HG02588 (cell line): ENCODE data around the gene RAPGEF6.
"Not testable (repeated sequence)": the region's sequence is repeated elsewhere in the genome, so short reads cannot be mapped to it uniquely, and the experiment has no call there.

ENCODE experiments used
- ATAC-seq: cut with Tn5 transposase; IDR thresholded peaks from one replicate; pipeline ENCODE4 v1.9.1; 2021; ENCODE audit warnings: mild to moderate bottlenecking, moderate library complexity; ENCODE audit not compliant: unreplicated experiment

The RAPGEF6 gene

GRCh38 chr5:131610198-131611063 is 24.6 kb downstream of the RAPGEF6 start:
- no peak for ATAC-seq

DNA sequence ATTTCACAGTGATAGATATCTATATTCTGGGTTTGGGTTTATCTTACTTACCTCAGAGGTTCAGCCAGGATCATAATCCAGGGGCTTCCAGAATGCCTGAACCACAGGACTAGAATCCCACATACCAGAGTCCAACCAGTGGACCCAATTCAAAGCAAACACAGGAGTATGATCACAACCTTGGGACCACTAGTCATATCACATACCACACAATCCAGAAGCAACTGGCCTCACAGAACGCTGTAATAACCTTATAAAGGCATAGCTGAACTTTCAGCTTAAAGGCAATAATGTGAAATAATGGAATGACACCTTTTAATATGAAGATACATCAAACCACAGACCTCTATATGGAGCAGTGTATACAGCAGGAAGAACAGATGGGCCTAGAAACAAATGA is 25.3 kb downstream of the RAPGEF6 start:
- no peak for ATAC-seq

DNA sequence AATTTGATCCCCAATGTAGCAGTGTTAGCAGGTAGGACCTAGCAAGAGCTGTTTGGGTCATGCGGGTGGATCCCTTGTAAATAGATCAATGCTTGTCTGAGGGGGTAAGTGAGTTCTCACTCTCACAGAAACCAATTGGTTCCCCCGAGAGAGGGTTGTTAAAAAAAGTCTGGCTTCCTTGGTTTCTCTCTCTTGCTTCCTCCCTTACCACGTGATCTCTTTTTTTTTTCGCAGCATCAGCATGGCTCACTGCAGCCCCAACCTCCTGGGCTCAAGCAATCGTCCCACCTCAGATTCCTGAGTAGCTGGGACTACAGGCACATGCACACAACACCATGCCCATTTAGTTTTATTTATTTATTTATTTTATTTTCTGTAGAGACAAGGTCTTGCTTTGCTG is 26.4 kb downstream of the RAPGEF6 start:
- ATAC-seq: no peak

DNA sequence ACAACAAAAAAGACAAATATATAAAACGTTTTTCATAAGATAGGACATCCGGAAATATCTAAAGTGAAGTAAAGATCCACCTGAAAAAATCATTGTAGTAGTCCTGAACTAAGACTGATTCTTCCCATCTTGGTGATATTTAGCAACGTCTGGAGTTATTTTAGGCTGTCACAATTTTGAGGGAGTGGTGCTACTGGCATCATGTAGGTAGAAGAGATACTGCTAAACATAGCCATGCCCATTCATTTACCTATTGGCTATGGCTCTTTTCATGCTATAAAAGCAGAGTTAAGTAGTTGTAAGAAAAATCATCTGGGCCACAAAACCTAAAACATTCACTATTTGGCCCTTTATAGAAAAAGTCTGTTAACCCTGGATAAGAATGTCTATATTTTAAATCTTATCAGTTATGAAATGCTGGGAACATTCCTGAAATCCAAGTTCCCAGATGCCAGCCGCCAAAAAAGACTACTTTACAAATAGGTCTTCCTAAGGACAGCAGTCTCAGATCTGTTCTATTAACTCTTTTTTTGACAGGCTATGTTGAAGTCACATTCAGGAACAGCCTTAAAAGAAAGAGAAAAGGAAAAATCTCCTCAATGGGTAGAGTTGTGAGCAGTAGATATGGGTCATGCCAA is 27.0 kb downstream of the RAPGEF6 start:
- ATAC-seq: no peak

DNA sequence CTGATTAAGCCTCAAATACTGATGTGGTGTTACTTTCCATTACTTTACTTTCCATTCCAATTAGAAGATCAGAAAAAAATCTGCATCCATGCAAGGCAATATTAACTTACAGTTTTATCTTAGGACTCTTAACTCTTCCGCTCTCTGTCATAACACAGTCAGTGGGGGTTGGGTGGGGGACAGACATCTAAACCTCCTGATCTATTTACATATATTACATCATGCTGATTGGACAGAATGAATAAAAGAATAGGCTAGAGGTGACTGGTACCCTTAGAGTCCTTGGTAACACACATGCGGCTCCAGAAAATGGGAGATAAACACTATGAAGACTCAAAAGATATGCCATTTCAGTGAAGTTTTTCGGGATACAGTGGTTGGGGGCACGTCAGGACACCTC is 27.6 kb downstream of the RAPGEF6 start:
- ATAC-seq: no peak

GRCh38 chr5:131605086-131605485 is 29.9 kb downstream of the RAPGEF6 start:
- ATAC-seq: no peak

GRCh38 chr5:131595088-131596033 is 39.7 kb downstream of the RAPGEF6 start:
- ATAC-seq: no peak

- no peak for ATAC-seq
Measured at GRCh38 chr5:131593921-131594320, 41.1 kb downstream of the RAPGEF6 start.

- ATAC-seq: not testable (repeated sequence)
Measured at GRCh38 chr5:131593436-131593835, 41.6 kb downstream of the RAPGEF6 start.

- peak; percentile 46 for ATAC-seq
Measured at GRCh38 chr5:131589510-131590348, 45.3 kb downstream of the RAPGEF6 start.

- no peak for ATAC-seq
Measured at GRCh38 chr5:131587541-131587940, 47.5 kb downstream of the RAPGEF6 start.

- no peak for ATAC-seq
Measured at GRCh38 chr5:131581702-131582101, 53.3 kb downstream of the RAPGEF6 start.

GRCh38 chr5:131579917-131580671 is 54.9 kb downstream of the RAPGEF6 start:
- ATAC-seq: no peak

- no peak for ATAC-seq
Measured at GRCh38 chr5:131575660-131576227, 59.3 kb downstream of the RAPGEF6 start.

DNA sequence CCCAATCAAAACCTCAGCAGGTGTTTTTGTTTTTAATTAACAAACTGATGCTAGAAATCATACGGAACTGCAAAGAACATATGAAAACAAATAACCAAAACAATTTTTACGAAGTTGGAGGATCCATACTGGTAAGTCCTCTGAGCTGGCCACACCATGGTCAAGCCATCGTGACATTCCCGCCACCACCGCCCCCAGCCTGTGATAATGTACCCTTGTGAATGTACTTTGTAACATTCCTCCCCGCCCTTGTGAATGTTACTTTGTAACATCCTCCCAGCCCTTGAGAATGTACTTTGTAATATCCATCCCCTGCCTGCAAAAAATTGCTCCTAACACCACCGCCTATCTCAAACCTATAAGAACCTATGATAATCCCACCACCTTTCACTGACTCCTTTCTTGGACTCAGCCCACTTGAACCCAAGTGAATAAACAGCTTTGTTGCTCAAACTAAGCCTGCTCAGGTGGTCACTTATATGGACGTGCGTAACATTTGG is 63.3 kb downstream of the RAPGEF6 start:
- no peak for ATAC-seq

DNA sequence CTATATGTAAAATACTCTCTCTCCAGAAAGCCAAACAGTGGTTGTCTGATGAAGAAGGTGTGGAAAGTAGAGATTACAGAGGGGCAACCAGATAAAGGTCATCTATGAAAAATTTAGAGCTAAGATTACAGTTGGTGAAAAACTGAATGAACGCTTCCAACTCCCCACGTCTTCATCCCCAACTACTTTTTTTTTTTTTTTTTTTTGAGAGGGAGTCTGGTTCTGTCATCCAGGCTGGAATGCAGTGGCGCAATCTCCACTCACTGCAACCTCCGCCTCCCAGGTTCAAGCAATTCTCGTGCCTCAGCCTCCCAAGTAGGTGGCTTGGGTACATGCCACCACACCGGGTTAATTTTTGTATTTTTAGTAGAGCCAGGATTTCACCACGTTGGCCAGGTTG is 64.3 kb downstream of the RAPGEF6 start:
- no peak for ATAC-seq

GRCh38 chr5:131564229-131564652 is 70.8 kb downstream of the RAPGEF6 start:
- no peak for ATAC-seq

GRCh38 chr5:131563434-131564228 is 71.4 kb downstream of the RAPGEF6 start:
- no peak for ATAC-seq
